SK-N-SH (cell line): Measurements from ENCODE around the gene ASIC1. TPM values are rescaled to one million over a fixed set of nuclear protein-coding genes. Genes with fewer than 3 reads are reported as not detected.

Experiments
- CTCF ChIA-PET: fragments of 300-600, 350-600 bp; formaldehyde crosslinking; extraction: SDS; loops from one replicate; lab custom pipeline; 2021; lab: Yijun Ruan, JAX
- POLR2A ChIA-PET: fragments of 350-600 bp; sonication (Branson Sonifier 250); formaldehyde crosslinking; extraction: SDS; loops from one replicate; lab custom pipeline; 2020; ENCODE audit warnings: antibody characterized with exemption, inconsistent platforms; lab: Yijun Ruan, JAX
- DNase-seq: peaks from one replicate; pipeline ENCODE4 v3.0.0; 2012
- H2AFZ ChIP-seq: fragments of 200-600 bp; sonication (generic); 2 replicates; pipeline ENCODE4 v1.8.1; 2016; ENCODE audit warnings: antibody characterized with exemption, mild to moderate bottlenecking, low read depth
- H3F3A ChIP-seq: fragments of 200-600 bp; sonication (generic); replicated peaks from 2 replicates; pipeline ENCODE3; 2016; ENCODE audit warnings: antibody characterized with exemption, mild to moderate bottlenecking; ENCODE audit not compliant: insufficient read depth
- H3K27ac ChIP-seq, 2 experiments: fragments of 200-500 bp in 1 of 2; fragments of 200-600 bp in 1 of 2; sonication (Bioruptor generic) in 1 of 2; sonication (generic), shearing (Covaris generic) in 1 of 2; 2 replicates each; pipeline versions ENCODE4 v1.5.1 to v1.6.1; 2014 to 2016; ENCODE audit warnings: low read depth in 2 of 2, inconsistent platforms in 1 of 2, low read length in 1 of 2, mild to moderate bottlenecking in 1 of 2, mixed read lengths in 1 of 2
- H3K27me3 ChIP-seq: fragments of 200-600 bp; sonication (generic), shearing (Covaris generic); 2 replicates; pipeline ENCODE4 v1.6.1; 2016; ENCODE audit warnings: mixed run types; ENCODE audit not compliant: insufficient read depth
- H3K36me3 ChIP-seq, 2 experiments: fragments of 200-500 bp in 1 of 2; fragments of 200-600 bp in 1 of 2; sonication (Bioruptor generic) in 1 of 2; sonication (generic) in 1 of 2; replicated peaks in 1 of 2; 2 replicates each; pipeline versions ENCODE3 to v1.5.1; 2014 to 2016; ENCODE audit warnings: low read length in 1 of 2, mild to moderate bottlenecking in 1 of 2; ENCODE audit not compliant: insufficient read depth in 2 of 2, control insufficient read depth in 1 of 2
- H3K4me1 ChIP-seq, 2 experiments: fragments of 200-500 bp in 1 of 2; fragments of 200-600 bp in 1 of 2; sonication (Bioruptor generic) in 1 of 2; sonication (generic), shearing (Covaris generic) in 1 of 2; 2 replicates each; pipeline versions ENCODE4 v1.5.1 to v1.6.1; 2014 to 2016; ENCODE audit warnings: low read depth in 1 of 2, low read length in 1 of 2, mixed run types in 1 of 2; ENCODE audit not compliant: insufficient read depth in 2 of 2, control insufficient read depth in 1 of 2
- H3K4me2 ChIP-seq: fragments of 200-600 bp; sonication (generic), shearing (Covaris generic); 2 replicates; pipeline ENCODE4 v1.6.1; 2017; ENCODE audit warnings: mixed run types
- H3K4me3 ChIP-seq, 2 experiments: fragments of 200-500 bp in 1 of 2; fragments of 200-600 bp in 1 of 2; sonication (Bioruptor generic) in 1 of 2; sonication (generic), shearing (Covaris generic) in 1 of 2; 2 replicates each; pipeline versions ENCODE4 v1.5.1 to v1.8.1; 2014 to 2016; ENCODE audit warnings: low read depth in 2 of 2, inconsistent platforms in 1 of 2, low read length in 1 of 2, mild to moderate bottlenecking in 1 of 2, mixed read lengths in 1 of 2, moderate library complexity in 1 of 2
- H3K79me2 ChIP-seq: fragments of 200-600 bp; sonication (generic); 2 replicates; pipeline ENCODE4 v1.8.1; 2017; ENCODE audit warnings: mild to moderate bottlenecking; ENCODE audit not compliant: insufficient read depth
- H3K9ac ChIP-seq: fragments of 200-600 bp; sonication (generic); 2 replicates; pipeline ENCODE4 v1.6.1; 2017; ENCODE audit warnings: mixed run types
- H3K9me2 ChIP-seq: fragments of 200-600 bp; sonication (generic); 2 replicates; pipeline ENCODE4 v1.6.1; 2017; ENCODE audit warnings: mixed run types
- H3K9me3 ChIP-seq: fragments of 200-600 bp; sonication (generic); 2 replicates; pipeline ENCODE4 v1.6.1; 2017; ENCODE audit warnings: mixed run types, mild to moderate bottlenecking, moderate library complexity
- H4K20me1 ChIP-seq: fragments of 200-600 bp; sonication (generic); 2 replicates; pipeline ENCODE4 v1.6.1; 2017; ENCODE audit warnings: mild to moderate bottlenecking, mixed run types; ENCODE audit not compliant: insufficient read depth
- ELF1 ChIP-seq: IDR thresholded peaks from 2 replicates; pipeline ENCODE4 v1.4.0; 2012
- FOSL2 ChIP-seq: IDR thresholded peaks from 2 replicates; pipeline ENCODE4 v1.4.0; 2012; ENCODE audit warnings: low read depth, mild to moderate bottlenecking, moderate library complexity, borderline replicate concordance
- GATA2 ChIP-seq: sonication (generic); formaldehyde crosslinking; IDR thresholded peaks from 2 replicates; pipeline ENCODE4 v1.5.0; 2020; ENCODE audit warnings: mild to moderate bottlenecking, missing genetic modification reagents
- MXI1 ChIP-seq: IDR thresholded peaks from 2 replicates; pipeline ENCODE4 v1.6.1; 2012; ENCODE audit warnings: mild to moderate bottlenecking, low read depth, low read length, improper control_type of control experiment
- NRF1 ChIP-seq: IDR thresholded peaks from 2 replicates; pipeline ENCODE4 v1.6.1; 2012; ENCODE audit warnings: low read depth, mild to moderate bottlenecking, low read length
- RAD21 ChIP-seq: IDR thresholded peaks from 2 replicates; pipeline ENCODE4 v1.6.1; 2012; ENCODE audit warnings: mild to moderate bottlenecking, low read length
- RFX5 ChIP-seq: IDR thresholded peaks from 2 replicates; pipeline ENCODE4 v1.6.1; 2012; ENCODE audit warnings: mild to moderate bottlenecking, improper control_type of control experiment, low read length
- TCF12 ChIP-seq: IDR thresholded peaks from 2 replicates; pipeline ENCODE4 v1.4.0; 2012
- TEAD4 ChIP-seq: IDR thresholded peaks from 2 replicates; pipeline ENCODE4 v1.4.0; 2012; ENCODE audit warnings: mild to moderate bottlenecking, borderline replicate concordance; ENCODE audit not compliant: insufficient read depth
- WGBS: methylation state at CpG from one replicate; pipeline ENCODE4 v1.1.6; 2017; ENCODE audit warnings: low lambda C conversion rate; 5-methylcytosine and 5-hydroxymethylcytosine counted together
- polyA plus RNA-seq, 3 experiments: library from polyadenylated mRNA; depleted of rRNA; stranded (reverse); fragments of >200 nt; gene quantifications; 2 replicates each; pipeline ENCODE4 v1.2.3, GENCODE V29; 2012
- TF ChIP-seq, protein P1 (sequence below): fragments of 150-350 bp; IDR thresholded peaks from 2 replicates; pipeline ENCODE4 v1.6.1; 2017; ENCODE audit warnings: antibody characterized with exemption, low read length, low read depth, borderline replicate concordance
- TF ChIP-seq, protein P2 (sequence below): IDR thresholded peaks from 2 replicates; pipeline ENCODE4 v1.4.0; 2012; ENCODE audit warnings: low read depth
- TF ChIP-seq, protein P3 (sequence below): IDR thresholded peaks from 2 replicates; pipeline ENCODE4; 2012

The ASIC1 gene
- polyA plus RNA-seq, 1 of the 3 experiments (the other 2 are of a cell fraction): 28.4 TPM

DNA sequence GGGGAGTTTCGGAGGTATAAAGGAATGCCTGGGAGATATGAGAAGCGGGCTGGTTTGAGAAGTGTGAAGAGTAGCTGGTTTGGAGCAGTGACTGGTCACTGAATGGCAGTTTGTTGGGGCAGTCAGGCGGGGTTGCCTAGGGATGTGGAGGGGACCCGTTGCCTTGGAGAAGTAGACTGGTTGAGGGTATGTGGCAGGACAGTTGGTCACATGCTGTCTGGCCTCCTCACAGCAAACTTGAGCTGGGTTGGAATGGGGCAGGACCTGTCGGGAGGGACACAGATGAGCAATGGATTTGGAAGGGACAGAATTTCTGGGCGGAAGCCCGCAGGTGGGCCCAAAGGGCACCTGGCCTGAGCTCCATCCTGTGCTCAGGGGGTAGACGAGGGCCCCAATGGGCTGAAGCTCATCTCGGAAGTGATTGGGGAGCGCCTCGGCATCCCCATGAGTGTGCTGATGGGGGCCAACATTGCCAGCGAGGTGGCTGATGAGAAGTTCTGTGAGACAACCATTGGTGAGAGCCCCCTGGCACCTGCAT, 48.6 kb downstream of the ASIC1 start (continued):
- TF ChIP-seq, protein P1, sequence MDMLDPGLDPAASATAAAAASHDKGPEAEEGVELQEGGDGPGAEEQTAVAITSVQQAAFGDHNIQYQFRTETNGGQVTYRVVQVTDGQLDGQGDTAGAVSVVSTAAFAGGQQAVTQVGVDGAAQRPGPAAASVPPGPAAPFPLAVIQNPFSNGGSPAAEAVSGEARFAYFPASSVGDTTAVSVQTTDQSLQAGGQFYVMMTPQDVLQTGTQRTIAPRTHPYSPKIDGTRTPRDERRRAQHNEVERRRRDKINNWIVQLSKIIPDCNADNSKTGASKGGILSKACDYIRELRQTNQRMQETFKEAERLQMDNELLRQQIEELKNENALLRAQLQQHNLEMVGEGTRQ: no peak
- TF ChIP-seq RAD21 (no peak), FOSL2 (no peak), TEAD4 (no peak)

DNA sequence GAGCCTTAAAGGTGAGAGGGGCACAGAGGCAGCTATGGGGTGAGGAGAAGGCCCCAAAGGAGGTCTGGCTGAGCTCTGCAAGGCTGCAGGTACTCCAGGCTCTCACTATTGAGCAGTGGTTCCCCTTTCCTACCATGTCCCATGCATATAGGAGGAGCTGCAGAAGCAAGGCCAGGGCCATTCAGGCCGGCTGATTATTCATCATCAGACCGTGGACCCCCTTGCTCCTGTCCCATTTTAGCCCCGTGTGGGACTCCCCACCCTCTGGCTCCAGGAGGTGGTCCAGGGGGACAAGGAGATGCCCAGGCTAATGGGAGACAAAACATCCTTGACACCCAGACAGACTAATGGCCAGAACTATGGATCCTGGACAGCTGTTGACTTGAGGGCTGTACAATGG, 49.5 kb downstream of the ASIC1 start:
- TF ChIP-seq TEAD4 (no peak), RFX5 (no peak), MXI1 (no peak), ELF1 (no peak), NRF1 (no peak), TCF12 (no peak), GATA2 (CRISPR knock-in tag) (no peak)
- TF ChIP-seq, protein P2, sequence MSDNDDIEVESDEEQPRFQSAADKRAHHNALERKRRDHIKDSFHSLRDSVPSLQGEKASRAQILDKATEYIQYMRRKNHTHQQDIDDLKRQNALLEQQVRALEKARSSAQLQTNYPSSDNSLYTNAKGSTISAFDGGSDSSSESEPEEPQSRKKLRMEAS: no peak
- TF ChIP-seq, protein P3, sequence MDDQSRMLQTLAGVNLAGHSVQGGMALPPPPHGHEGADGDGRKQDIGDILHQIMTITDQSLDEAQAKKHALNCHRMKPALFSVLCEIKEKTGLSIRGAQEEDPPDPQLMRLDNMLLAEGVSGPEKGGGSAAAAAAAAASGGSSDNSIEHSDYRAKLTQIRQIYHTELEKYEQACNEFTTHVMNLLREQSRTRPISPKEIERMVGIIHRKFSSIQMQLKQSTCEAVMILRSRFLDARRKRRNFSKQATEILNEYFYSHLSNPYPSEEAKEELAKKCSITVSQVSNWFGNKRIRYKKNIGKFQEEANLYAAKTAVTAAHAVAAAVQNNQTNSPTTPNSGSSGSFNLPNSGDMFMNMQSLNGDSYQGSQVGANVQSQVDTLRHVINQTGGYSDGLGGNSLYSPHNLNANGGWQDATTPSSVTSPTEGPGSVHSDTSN: no peak
- DNase-seq: no peak
- no peak overlapping the region for H3K4me2 ChIP-seq
- H3K36me3 ChIP-seq: peaks cover under 1 to 3% of the 10 kb centered on the region in 2 experiments
- peaks cover 12 to 39% of the 10 kb centered on the region in 2 experiments; a peak in 2 of 4 replicates for H3K4me1 ChIP-seq
- no peak overlapping the region for H3K4me3 ChIP-seq
- no peak overlapping the region for H2AFZ ChIP-seq
- no peaks in the 10 kb centered on the region for H3K79me2 ChIP-seq
- H3F3A ChIP-seq: peaks cover 5% of the 10 kb centered on the region
- H3K27ac ChIP-seq: no peak overlapping the region
- WGBS: 20% methylated on average over 2 of the region's 3 CpGs
- H3K9me3 ChIP-seq: no peaks in the 10 kb centered on the region
- H3K27me3 ChIP-seq: no peaks in the 10 kb centered on the region
- no peak overlapping the region for H3K9ac ChIP-seq
- ChIA-PET POLR2A (interaction anchor here (0.6 kb wide), 1 partner anchor 11 kb away, joined by 3 read pairs; no protein-coding TSS in a partner anchor), CTCF (interaction anchor here (1.0 to 1.3 kb wide), 3 partner anchors 19 to 69 kb away, joined by 3 to 7 read pairs (median 3); no protein-coding TSS in a partner anchor)
- no peaks in the 10 kb centered on the region for H3K9me2 ChIP-seq
- H4K20me1 ChIP-seq: no peaks in the 10 kb centered on the region
